GM20000 (cell line): ENCODE data around the gene NRCAM.

Experiments used
- DNase-seq: peaks from one replicate; pipeline ENCODE4 v3.0.0; 2012; ENCODE audit warnings: low spot score
- TF ChIP-seq, protein P1 (sequence below): IDR thresholded peaks from 2 replicates; pipeline ENCODE4 v1.5.1; 2012; ENCODE audit warnings: mild to moderate bottlenecking, control low read depth; ENCODE audit errors: extremely low read depth, missing control alignments

NRCAM gene

DNA sequence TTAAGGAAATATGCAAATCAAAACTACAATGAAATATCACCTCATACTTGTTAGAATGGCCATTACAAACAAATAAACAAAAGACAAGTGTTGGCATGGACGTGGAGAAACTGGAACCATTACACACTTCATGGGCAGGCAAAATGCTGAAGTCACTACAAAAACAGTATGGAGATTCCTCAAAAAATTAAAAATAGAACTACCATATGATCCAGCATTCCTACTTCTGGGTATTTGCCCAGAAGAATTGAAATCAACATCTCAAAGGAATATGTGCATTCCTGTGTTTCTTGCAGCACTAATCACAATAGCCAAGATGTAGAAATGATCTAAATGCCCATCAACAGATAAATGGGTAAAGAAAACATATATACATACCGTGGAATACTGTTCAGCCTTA is 83.6 kb downstream of the NRCAM start:
- no peak for DNase-seq
- TF ChIP-seq, protein P1, sequence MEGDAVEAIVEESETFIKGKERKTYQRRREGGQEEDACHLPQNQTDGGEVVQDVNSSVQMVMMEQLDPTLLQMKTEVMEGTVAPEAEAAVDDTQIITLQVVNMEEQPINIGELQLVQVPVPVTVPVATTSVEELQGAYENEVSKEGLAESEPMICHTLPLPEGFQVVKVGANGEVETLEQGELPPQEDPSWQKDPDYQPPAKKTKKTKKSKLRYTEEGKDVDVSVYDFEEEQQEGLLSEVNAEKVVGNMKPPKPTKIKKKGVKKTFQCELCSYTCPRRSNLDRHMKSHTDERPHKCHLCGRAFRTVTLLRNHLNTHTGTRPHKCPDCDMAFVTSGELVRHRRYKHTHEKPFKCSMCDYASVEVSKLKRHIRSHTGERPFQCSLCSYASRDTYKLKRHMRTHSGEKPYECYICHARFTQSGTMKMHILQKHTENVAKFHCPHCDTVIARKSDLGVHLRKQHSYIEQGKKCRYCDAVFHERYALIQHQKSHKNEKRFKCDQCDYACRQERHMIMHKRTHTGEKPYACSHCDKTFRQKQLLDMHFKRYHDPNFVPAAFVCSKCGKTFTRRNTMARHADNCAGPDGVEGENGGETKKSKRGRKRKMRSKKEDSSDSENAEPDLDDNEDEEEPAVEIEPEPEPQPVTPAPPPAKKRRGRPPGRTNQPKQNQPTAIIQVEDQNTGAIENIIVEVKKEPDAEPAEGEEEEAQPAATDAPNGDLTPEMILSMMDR: no peak

DNA sequence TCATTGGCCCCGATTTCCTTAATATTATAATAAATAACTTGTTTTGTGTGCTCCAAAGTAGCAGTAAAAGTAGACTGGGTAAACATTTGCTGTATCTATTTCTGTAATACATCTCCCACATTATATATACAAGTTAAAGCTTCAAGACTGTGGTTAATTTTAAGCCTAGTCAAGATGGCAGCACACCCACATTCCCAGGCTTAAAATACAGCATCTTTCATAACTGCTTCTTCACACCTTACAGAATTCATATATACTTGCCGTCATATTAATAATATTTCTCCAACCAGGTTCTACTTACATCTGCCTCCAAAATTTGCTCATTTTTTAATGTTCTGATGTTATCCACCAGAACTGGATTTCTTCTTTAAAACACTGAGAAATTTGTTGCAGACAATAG is 85.6 kb downstream of the NRCAM start:
- DNase-seq: no peak
- TF ChIP-seq, protein P1: no peak

DNA sequence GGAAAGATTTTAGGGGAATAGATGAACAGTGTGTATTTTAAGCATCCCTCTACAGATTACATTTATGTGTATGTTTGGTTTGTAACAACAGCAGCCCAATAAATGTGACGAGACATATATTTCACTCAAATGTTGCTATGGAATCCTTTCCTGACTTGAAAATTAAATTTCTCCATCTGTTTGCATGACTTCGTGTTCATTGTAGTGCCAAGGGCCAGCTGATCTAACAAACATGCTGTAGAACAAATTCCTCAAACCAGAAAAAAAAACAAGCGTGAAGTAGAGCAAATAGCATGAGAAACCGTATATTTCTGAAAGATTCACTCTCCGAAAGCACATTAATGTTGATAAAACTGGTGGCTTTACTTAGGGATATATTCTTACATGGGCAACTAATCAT is 87.8 kb downstream of the NRCAM start:
- TF ChIP-seq, protein P1: no peak
- DNase-seq: no peak

DNA sequence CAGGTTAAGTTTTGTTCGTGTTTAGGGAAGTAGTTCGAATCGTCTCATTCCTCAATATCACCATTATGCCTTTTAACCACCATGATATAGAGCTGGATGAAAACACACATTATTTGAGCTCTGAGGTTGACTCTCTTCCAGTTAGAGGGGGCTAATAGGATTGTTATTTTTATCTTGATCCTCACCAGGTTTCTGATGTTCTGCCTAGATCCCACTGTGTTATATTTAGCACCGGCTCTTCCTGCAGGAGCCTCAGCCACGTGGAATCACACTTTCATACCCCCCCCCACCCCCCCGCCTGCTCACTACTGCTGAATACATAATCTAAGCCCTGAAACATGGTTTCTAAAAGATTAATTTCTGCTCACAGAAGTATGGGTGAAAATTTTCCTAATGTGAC is 88.3 kb downstream of the NRCAM start:
- DNase-seq: no peak

DNA sequence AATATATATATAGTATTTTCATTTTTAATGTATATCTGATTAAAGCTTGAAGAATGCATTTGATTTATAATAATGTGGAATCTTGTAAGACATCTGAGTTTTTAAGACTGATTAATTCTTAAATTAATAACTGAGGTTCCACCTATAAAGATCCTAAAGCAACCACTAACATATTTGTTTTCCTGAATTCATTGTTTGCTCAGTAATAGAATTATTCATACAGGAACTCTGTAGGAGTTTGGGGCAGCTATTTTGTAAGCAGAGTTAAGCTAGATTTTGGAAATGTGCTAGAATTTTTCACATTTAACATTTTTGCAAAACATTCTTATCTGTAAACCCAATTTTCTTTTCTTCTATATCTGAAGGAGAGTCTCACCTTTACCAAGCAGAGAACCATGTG is 88.9 kb downstream of the NRCAM start:
- TF ChIP-seq, protein P1: no peak

More for the DNA sequence above, 88.3 kb downstream of the NRCAM start:
- TF ChIP-seq, protein P1: no peak

DNA sequence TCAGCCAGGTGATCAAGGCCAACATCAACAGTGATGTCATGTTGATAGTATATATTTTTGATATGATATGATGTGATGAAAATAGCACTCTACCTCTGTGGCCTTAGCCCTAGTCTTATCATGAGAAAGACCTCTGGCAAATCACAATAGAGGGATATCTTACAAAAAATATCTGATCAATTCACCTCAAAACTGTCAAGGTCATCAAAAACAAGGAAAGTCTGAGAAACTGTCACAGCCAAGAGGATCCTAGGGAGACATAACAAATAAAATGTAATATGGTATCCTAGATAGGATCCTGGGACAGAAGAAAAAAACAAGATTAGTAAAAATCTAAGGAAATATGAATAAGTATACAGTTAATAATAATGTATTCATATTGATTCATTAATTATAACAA is 92.6 kb downstream of the NRCAM start:
- no peak for DNase-seq
- TF ChIP-seq, protein P1: no peak

More for the DNA sequence above, 88.9 kb downstream of the NRCAM start:
- no peak for DNase-seq

DNA sequence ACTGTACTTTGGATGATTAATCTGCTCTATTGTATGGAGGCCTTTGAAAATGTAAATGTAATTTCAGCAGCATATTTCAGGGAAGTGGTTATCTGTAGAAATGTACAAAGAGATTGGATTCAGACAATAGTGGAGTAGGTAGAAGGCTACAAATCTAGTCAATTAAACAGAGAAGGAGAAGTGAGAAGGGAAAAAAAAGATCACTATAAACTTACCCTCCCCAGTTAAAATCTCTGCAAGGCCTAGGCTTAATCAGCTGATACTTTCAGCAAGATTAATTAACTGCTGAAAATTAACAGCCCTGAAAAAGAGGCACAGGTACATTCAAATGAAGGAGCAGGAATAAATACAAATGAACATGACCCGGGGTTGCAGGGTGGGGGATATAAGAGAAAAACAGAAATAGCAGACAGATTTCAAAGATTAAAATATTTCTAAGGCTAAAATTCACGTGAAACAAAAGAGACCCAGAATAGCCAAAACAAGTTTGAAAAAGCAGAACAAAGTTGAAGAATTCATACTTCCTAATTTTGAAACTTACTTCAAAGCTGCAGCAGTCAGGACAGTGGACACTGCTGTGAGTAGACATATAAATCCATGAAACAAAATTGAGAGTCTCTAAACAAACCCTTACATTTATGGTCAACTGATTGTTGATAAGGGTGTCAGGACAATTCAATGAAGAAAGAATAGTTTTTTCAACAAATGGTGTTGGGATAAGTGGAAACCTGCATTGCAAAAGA is 96.0 kb downstream of the NRCAM start:
- DNase-seq: no peak
- TF ChIP-seq, protein P1: no peak
